GM18498 (cell line): ENCODE results near the gene LCE5A.
"Not testable (repeated sequence)": the region's sequence is repeated elsewhere in the genome, so short reads cannot be mapped to it uniquely, and the experiment has no call there.

Experiments
- ATAC-seq: cut with Tn5 transposase; IDR thresholded peaks from one replicate; pipeline ENCODE4 v1.9.1; 2021; ENCODE audit warnings: mild to moderate bottlenecking, moderate library complexity; ENCODE audit not compliant: unreplicated experiment

Gene LCE5A

DNA sequence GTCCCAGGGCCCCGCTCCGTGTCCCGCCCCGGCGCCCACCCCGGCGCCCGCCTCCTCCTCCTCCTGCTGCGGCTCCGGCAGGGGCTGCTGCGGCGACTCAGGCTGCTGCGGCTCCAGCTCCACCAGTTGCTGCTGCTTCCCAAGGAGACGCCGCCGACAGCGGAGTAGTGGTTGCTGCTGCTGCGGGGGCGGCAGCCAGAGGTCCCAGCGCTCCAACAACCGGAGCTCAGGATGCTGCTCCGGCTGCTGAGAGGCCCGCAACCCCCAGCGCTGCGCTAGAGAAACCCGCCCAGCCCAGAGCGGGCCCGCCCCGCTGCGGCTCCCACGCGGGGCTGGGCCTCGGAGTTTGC, 4.8 kb downstream of the LCE5A start:
- ATAC-seq, result no peak

DNA sequence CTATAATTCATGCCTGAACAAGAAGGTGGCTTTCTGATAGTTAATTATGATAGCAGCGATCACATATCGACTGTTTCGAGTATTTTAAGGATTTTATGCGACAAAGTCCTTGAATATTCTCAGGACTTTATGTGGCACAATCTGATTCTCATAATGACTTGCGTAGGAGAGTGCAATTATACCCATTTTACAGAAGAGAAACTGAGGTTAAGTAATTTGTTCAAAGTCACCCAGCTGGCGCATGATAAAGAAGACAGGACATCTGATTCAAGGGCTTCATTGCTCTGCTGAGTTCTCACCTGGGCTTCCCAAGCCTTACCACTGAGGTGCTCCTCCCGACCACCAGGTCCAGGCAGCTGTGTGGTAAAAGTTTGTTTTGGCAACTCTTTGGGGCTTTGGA, 5.5 kb downstream of the LCE5A start:
- ATAC-seq, result no peak

DNA sequence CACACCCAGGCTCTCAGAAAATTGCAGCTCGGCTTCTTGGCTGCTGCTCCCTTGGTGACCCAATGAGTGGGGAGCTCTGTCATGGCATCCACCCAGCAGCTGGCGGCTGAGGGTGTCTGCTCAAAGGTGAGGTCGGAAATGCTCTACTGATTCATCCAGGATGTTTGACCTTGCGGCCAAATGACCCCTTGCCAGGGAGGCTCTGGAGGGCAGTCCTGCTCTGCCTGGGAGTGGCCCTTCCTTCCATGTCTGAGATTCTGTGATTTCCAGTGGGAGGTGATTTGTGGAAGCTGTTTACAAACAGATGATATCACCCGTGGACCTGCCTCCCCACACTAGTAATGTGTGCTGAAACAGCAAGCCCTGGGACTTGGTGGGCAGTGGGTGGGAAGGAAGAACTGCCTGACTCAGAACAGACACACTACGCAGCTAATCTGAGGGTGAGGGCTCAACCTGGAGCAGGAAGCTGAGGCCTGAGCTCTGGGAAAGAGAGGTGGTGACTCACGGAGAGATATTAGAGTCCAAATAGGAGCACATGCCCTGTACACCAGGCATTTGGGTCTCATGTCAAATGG, 6.7 kb downstream of the LCE5A start:
- no peak for ATAC-seq

DNA sequence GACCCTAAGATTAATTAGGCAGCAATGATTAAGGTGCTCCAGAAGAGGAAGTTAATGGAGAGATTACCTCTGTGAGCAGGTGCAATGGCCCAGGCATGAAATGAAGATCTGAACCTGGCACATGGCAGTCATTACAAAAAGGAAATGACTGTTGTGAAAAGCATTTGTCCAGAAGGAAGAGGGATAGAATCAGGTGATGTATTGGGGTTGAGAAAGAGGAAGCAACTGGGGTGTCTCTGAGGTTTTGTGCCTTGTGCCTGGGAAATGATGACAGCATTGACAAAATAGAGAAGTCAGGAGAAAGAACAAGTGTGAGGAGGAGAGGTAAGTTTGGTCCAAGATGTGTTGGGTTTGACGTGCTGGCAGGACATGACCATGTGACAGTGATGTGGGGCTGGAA, 9.2 kb downstream of the LCE5A start:
- no peak for ATAC-seq

DNA sequence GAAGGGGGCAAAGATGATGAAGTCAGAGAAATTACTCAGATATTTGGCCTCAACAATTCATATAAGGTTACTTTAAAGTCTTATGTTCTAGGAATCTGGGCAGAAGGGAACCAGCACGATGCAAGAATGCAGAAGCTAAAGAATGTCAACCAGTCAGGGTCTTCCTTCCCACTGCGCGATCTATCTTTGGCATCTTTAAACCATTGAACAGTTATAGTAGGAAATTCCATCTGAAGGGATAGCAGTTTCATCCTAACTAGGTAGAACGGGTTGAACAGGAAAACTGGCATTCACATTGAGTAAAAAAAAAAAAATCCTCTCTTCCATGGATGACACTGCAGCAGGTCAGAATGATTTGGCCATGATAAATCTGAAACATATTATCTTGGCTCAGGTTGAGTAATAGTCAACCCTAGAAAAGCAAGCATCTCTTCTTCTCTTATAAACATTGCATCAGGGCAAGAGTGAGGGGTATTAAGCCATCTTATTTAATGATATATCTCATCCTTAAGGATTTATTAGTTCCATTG, 10.0 kb downstream of the LCE5A start:
- ATAC-seq, result no peak

DNA sequence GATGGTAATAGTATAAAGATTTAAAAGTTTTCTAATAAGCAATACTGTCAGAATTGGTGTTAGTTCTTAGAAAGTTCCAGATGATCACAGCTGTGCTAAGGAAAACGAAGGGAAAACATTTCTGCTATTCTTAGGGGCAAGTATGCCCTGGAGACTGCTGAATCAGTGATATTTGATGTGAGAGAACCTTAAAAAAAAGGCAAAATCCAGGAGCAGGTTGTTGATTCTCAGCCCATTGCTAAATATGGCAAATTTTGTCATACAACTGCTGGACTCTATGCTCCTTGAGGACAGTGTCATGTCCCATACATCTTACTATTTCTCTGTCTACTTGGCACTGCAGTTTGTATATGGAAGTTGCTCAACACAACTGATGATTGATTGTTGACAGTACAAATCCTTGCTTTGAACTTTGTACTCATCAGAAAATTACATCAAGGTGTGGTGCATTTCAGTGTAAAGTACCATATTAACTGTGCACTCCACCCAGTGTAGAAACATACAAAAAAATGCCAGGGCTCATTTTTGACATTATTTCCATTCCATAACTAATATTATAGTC, 14.6 kb downstream of the LCE5A start:
- no peak for ATAC-seq

DNA sequence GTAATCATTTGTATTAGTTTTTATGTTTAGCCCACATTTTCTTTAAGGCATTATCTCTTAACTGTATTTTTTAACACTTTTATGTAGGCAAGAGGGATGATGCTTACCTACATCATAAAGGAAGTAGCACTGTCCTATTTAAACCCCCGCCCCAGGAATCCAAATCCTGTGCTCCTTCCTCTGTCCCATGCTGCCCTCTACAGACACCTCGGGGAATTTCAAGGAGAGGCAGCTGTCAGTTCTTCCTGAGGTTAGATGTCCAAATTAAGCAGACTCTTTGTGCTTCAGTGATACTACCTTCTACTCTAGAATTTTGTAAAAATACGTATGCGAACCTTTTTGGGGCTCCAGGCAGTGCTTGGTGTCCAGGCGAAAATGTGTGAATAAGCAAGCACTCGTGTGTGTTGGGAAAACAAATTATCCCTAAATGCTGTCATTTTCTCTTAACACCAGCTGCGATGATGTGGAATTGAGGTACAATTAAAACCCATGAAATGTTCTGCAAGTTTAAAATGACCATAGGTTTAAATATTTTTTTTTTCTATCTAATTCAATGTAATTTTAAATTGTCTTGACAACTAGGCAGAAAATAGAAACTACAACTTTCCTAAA, 22.8 kb downstream of the LCE5A start:
- ATAC-seq, result no peak

DNA sequence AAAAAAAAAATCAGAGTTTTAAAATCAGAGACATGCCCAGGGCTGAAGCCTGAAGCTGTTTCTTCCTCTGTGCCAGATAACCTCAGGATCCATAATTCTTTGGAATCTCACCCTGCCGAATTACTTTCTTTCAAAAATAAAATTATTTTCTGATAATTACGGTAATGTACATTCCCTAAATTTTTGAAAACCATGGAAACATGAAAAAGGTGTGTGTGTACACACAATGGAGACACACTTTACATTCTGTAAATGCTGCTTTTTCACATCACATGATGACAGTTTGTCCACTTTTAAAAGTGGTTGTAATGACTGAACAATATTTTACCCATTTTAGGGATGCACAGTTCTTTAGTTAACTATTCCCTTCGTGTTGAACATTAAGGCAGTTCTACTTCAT, 25.2 kb downstream of the LCE5A start:
- no peak for ATAC-seq

DNA sequence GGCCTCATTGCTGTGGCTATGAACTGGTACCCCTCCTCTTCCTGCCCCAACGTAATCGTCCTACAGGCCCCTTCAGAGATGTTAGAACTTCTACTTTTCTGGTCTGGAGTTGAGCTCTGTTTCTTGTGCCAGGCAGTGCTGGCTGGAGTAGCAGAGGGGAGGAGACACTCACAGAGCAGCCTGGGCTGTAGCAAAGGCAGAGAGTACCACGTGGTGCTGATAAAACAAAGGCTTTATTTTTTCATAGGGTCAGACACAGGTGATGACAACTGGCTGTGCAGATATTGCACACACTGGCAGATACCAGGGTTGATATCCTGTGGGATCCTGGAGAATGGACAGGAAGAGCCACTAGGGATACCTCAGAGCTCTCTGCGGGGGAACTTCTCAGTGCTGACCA, 26.9 kb downstream of the LCE5A start:
- no peak for ATAC-seq

DNA sequence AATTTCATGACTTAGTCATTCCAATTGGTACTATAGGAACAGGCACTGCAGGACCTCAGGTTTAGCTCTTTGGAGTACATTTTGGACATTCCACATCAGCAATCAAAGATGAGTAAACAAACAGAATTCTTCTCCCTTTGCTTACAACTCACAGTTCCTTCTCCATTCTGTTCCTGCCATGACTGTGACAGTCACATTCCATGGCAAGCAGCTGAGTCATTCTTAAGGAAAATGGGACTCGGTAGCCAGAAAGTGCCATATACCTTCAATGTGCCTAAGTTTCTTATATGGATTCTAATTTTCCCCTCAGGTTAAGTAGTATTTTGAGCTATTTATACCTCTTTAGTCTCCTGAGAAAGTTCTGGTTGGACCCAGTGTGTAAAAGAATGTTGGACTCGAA, 29.3 kb downstream of the LCE5A start:
- ATAC-seq, result no peak

DNA sequence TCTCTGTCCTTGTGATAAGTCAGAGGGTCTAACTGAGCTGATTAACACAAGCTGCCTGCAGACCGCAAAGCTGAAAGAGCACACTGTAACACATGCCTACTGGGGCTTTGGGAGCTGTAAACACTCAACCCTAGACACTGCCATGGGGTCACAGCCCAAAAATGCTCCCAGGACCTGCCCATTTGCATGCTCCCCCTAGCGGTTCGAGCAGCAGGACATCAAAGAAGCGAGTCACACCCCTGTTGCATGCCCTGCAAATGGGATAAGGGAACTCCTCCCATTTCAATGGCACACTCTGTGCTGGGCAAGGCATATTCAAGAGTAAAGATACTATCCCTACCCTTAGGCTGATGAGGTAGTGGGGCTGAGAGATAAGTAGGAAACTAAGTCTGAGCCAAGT, 33.2 kb downstream of the LCE5A start:
- no peak for ATAC-seq

DNA sequence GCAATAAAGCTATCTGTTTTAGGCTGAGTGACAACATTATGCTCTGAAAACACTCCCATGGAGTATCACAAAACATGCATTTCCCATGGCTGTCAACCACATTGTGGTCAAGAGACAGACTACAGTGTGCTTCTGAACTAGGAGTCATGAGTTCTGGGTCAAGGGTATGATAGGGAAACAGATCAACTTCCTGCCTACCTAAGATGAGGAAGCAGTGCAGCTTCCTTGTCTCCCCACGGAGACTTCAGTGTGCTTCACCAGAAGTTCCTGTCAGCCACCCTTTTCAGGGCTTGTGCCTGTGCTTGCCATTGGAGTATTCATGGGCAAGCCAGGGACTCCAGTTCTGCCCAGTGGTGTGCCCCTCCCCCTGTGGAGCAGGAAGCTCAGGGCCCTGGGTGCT, 36.1 kb downstream of the LCE5A start:
- no peak for ATAC-seq

DNA sequence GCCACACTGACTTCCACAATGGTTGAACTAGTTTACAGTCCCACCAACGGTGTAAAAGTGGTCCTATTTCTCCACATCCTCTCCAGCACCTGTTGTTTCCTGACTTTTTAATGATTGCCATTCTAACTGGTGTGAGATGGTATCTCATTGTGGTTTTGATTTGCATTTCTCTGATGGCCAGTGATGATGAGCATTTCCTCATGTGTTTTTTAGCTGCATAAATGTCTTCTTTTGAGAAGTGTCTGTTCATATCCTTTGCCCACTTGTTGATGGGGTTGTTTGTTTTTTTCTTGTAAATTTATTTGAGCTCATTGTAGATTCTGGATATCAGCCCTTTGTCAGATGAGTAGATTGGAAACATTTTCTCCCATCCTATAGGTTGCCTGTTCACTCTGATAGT, 37.8 kb downstream of the LCE5A start:
- not testable (repeated sequence) for ATAC-seq
